MV-4-11 (cell line): ENCODE data around the gene ZNF429.
"Not testable (repeated sequence)": the region's sequence is repeated elsewhere in the genome, so short reads cannot be mapped to it uniquely, and the experiment has no call there.

ENCODE experiments used
- DNase-seq: peaks from one replicate; lab custom pipeline; 2025; lab: John Stamatoyannopoulos, UW

Gene ZNF429

DNA sequence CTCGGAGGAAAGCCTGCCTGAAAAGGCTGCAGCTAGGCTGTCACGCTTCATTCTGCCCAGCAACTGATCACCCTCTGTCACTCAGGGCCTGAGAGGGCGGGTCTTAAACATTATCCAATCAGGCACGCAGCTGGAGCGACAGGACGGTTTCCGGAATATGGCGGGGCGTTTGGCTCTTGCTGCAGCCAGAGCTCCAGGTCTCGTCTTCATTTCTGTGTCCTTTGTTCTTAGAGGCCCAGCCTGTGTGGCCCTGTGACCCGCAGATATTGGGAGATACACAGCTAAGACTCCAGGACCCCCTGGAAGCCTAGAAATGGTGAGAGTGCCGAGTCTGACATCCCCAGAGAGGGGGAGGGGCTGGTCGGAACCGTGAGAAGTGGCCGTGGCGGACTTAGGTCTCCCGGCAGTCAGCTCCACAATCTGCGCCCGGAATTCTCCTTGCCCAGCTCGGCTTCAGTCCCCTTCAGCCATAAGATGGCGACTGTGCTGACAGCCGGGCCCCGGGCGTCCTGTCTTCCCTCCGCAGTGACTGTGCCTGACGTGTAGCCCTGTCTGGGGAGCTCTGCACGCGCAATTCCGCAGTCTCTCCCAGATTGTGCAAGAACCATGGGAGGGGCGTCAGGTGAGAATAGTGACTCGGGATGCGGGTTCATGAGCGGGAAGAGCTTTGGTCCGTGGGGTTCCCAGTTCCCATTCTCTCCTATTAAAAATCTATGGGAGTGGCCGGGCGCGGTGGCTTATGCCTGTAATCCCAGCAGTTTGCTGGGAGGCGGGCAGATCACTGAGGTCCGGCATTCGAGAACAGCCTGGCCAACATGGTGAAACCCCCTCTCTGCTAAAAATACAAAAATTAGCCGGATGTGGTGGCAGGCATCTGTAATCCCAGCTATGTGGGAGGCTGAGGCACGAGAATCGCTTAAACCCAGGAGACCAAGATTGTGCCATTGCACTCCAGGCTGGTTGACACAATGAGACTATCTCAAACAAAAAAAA is at the start of gene ZNF429:
ZNF429 (plus strand) TSS at position 144 of the 993 bp plus-strand sequence; CDS start at position 314, 170 bp downstream.
- peak; percentile 97 for DNase-seq

DNA sequence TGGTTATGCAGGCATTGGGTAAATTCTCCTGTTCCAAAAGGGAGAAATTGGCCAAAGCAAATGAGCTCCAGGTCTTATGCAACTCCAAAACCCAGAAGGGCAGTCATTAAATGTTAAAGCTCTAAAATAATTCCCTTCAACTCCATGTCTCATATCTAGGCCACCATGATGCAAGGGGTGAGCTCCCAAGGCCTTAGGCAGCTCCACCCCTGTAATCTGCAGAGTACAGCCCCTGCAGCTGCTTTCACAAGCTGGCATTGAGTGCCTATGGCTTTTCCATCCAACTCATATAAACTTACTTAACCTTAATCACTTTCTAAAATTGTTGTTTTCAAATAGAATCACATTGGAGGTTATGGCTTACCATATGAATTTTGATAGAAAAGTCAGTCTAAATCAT is 44.7 kb upstream of the ZNF429 start:
- no peak for DNase-seq

DNA sequence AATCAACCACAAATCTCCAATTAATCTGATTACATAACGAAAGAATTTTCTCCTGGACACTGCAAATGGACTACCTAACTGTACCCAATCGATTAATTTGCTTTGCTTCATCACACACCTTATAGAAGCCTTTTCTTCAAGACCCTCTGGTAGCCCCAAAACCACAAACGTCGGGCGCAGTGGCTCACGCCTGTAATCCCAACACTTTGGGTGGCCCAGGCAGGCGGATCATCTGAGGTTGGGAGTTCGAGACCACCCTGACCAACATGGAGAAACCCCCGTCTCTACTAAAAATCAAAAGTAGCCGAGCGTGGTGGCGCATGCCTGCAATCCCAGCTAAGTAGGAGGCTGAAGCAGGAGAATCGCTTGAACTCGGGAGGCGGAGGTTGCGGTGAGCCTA is 42.9 kb upstream of the ZNF429 start:
- no peak for DNase-seq

DNA sequence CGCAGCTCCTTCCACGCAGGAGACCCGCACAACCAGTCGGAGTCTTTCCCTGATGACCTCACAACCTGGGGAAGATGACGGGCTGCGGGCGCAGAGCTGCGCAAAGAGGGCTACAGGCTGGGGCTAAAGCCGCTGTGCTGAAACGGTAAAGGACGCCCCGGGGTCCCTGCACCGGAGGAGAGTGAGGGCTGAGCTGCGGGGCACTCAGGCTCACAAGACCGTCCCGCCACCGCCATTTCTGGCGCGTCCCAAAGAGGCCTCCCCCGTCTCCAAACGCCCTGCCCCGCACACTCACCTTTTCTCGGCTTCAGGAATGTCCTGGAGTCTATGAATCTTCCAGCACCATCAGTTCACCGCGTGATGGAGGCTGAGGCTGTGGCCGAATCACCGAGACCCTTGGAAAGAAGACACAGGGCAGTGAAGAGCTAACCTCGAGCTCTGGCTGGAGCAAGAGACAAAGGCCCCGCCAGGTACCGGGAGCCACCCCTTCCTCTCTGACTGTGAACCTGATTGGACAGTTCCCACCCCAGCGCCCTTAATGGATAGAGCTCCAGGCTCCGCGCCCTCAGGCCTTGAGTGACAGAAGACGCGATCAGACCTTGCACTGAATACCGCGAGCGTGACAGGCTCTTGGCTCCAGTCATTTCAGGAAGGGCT is 41.8 kb upstream of the ZNF429 start:
- DNase-seq = no peak

DNA sequence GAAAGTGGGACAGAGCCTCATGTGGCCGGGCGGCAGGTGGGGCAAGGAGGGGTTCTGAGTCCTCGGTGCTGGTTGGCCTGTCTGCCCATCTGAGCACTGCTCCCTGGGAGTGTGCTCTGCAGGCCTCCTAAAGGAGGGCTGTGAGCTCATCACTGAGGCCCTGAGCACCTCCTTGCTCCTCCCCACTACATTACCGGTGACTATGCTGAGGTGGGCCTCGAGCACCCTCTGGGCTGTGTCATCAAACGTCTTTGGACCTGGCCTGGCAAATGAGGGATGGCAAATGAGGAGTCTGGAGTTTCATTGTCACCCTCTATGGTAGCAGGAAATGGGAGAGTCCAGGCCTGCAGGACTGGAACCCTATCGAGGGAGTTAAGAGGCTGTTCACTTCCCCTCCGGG is 38.8 kb upstream of the ZNF429 start:
- no peak for DNase-seq

DNA sequence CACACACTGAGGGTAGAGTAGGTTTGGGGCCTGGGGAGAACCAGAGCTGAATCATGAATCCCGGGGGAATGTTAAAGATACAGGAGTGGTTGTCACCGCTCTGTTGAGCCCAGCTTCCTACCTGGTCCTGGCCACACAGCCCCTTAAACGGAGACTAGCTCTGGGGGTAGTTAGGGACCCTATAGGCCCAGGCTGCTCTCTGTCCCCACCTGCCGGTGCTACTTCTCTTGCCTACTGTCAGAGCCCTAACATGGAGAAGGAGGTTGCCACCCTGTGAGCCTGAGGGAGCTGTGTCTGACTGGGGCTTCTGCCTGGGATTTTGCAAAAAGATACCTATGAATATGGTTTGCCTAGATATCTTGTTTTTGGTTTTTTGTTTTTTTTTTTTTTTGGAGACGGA is 36.6 kb upstream of the ZNF429 start:
- no peak for DNase-seq

DNA sequence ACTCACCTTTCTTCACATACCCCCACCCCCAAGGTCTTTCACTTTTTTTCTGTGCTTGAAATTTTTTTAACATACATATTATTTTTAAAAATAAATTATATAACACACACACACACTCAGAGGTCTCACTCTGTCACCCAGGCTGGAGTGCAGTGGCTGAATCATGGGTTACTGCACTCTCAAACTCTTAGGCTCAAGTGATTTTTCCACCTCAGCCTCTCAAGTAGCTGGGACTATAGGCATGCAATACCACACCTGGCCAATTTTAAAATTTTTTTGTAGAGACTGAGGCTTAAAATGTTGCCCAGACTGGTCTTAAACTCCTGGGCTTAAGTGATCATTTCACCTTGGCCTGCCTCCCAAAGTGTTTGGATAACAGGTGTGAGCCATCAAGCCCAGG is 32.9 kb upstream of the ZNF429 start:
- DNase-seq = no peak

DNA sequence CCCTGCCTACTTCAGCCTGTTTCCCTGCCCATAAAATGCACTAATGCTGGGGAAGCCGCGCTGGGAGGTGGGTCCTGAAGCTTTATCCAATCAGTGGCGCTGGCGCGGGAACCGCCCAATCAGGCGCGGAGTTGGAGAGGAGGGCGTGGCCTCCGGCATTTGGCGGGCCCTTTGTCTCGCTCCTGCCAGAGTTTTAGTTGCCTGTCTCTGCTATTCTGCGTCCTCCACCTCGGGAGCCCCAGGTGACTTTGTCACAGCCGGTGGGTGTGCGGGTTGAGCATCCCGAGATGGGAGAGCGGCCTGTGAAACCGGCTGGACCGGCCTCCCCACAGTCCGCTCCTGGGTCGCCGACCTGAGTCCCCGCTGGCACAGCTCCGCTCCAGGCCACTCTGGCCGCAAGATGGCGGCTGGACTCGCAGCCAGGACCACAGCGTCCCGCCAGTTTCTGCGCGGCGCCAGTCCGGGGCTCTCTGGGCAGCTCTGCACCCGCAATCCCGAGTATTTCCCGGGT is 30.7 kb upstream of the ZNF429 start:
- DNase-seq = no peak

DNA sequence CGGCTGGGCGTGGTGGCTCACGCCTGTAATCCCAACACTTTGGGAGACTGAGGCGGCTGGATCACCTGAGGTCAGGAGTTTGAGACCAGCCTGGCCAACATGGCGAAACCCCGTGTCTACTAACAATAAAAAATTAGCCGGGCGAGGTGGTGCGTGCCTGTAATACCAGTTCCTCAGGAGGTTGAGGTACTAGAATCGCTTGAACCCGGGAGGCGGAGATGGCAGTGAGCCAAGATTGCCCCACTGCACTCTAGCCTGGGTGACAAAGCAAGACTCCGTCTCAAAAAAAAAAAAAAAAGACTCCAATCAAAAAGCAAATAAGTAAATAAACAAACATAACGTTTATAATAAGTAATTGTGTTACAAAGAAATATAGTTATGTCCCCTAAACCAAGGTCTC is 23.0 kb upstream of the ZNF429 start:
- not testable (repeated sequence) for DNase-seq

DNA sequence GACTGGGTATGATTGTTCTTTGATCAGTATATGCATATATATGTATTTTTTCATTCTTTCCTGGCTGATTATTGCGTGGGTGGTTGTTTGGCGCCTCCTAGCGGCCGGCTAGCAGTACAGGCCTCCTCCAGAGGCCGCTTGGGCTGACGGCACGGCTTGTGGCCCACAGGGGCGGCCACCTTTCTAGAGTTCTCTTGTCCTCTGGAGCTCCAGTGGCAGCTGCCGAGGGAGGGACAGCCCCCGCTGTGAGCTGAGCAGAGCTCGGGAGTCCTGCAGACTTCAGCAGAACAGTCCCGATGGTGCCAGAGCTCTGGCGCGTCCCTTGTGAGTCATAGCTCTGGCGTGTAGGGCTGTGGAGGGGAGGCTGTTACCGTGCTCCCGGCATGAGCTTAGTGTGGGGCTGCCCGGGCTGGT is 22.5 kb upstream of the ZNF429 start:
- no peak for DNase-seq

DNA sequence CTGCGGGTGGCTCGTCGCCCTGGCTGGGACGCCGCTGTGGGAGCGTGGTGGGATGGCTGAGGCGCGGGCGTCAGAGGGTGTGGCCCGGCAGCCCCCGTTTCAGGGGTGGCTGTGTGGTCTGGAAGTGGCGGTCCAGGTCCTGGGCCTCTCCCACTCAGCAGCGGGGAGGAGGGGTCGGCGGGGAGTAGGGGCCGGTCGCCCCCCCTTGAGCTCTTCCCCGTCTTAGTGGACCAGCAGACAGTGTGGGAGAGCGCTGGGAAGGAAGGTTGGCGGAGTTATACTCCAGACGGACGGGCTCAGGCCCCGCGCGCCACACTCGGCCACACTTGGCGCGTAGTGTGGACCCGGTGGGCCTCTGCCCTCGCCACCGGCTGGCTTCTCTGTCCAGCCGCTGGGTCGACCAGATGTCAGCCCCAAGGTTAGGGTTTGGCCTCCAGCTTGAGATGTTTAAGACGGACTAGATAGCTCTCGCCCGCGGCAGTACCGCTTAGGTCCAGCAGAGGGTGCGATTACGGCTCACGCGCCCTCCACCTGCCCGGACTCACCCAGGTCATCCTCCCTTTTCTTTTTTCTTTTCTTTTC is 21.7 kb upstream of the ZNF429 start:
- no peak for DNase-seq

DNA sequence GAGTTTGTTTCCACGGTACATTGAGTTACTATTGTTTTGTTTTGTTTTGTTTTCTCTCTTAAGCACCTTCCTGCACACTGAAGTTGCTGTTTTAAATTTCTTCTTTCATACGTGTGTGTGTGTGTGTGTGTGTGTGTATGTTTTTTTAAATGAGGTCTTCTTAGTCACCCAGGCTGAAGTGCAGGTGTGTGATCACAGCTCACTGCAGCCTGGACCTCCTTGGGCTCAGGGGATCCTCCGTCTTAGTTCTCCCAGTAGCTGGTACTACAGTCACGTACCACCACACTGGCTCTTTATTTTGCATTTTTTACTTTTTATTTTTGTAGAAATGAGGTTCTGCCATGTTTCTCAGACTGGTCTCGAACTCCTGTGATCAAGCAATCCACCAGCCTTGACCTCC is 20.8 kb upstream of the ZNF429 start:
- no peak for DNase-seq

DNA sequence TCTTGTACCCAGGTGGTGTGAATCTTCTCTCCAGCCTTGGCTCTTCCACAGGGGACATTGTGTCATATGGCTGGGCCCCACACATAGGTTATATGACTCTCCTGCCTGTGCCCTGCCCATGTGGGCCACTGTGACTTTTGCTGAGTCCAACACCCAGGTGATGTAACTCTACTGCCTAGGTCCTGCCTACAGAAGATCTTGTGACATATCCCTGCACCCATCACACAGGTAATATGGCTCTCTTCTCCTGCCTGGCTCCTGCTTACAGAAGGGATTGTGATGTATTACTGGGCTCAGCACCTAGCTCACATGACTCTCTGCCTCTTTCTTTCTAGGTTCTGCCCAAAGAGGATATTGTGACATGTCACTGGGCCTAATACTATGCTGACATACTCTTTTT is 19.5 kb upstream of the ZNF429 start:
- no peak for DNase-seq

DNA sequence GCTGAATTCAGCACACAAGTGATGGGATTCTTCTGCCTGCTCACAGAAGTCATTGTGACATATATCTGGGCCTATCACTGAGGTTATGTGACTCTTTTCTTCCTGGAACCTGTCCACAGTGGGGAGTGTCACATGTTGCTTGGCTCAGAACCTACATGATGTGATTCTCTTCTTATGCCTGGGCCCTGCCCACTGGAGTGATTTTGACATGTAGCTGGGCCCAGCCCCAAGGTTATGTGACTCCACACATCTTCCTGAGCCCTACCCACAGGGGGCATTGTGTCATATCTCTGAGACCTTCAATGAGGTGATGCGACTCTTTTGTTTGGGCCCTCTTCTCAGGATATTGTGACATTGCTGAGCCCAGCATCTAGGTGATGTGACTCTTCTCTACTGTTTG is 17.4 kb upstream of the ZNF429 start:
- DNase-seq = no peak

DNA sequence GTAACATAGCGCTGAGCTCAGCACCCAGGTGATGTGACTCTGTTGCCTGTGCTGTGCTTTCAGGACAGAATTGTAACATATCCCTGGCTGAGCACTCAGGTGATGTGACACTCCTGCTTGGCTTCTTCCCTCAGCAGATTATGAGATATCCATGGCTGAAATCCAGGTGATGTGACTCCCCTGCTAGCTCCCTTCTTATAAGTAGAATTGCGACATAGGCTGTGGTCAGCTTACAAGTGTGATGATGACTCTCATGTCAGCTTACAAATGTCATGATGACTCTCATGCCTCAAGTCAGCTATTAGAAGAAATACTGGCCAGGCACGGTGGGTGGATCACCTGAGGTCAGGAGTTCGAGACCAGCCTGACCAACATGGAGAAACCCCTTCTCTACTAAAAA is 14.3 kb upstream of the ZNF429 start:
- no peak for DNase-seq

DNA sequence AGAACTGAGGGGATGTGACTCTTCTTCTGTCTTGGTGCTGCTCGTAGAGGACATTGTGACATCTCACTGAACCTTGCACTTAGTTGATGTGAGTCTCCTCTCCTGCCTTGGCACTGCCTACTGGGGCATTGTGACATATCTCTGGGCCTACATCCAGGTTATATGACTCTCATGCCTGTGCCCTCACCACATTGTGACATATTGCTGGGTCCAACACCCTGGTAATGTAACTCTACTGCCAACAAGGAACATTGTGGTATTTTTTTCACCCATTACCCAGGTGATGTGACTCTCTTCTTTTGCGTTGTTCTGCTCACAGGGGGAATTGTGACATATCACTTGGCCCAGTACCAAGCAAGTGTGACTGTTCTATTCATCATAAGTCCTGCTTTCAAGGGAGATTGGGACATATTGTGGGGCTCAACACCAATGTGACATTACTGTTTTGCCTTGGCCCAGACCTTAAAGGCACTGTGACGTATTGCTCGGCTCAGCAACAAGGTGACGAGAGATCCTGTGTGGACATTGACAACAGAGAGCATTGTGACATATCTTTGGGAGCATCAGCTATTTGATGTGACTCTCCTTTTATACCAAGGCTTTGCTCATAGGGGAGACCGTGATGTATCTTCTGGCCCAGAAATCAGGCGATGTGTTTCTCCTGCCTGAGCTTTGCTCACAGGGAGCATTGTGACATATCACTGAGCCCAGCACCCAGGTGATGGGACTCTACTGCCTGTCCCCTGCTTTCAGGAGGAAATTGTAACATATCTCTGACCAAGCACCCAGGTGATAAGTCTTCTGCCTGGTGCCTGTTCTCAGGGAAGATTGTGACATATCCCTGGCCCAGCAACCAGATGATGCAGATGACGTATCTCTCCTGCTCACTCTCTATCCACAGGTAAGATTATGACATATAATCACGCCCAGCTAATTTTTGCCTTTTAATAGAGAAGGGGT is 12.2 kb upstream of the ZNF429 start:
- DNase-seq = no peak

DNA sequence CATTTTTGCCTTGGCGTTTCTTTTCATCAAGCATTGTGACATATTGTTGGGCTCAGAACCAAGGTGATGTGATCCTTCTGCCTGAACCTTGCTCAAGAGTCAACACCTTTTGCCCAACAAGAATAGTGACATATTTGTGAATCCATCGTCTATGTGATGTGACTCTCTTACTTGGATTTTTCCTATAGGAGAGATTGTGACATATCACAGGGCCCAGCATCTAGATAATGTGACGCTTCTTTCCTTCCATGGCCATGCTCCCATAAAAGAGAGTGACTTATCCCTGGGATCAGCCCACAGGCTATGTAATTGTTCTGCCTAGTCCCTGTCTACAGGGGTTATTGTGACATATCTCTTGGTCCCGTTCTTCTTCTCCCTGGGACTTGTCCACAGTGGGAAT is 8.5 kb upstream of the ZNF429 start:
- DNase-seq = no peak

DNA sequence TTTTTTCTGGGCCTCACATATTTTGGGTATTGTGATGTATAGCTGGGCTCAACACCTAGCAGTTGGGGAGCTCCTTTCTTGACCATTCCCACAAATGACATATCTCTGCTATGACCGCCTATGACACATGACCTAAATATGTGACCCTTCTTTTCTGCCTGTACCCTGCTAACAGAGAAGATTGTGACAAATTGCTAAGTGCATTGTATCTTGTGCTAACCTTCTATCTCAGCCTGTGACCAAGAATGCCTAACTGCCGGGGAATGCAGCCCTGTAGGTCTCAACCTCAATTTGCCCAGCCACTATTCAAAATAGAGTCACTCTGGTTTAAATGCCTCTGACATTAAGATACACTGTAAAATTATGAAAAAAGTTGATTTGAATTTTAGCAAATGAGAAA is 6.8 kb upstream of the ZNF429 start:
- DNase-seq = no peak

DNA sequence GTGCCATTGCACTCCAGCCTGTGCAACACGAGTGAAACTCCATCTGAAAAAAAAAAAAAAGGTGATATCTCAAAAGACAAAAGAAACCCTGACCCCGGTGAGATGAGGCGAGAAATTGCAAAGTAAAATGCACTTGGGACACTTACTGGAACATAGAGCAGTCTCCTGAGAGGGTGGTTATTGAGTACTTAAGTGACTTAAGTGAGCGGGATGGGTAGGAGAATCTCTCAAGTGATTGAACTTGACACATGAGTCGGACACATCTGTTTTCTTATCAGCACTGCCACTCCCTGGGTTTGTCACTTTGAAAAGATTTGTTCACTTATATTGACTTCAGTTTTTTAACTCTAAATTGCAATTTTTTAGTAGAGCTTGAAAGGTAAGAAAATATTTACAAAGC is 2.8 kb downstream of the ZNF429 start:
- no peak for DNase-seq

DNA sequence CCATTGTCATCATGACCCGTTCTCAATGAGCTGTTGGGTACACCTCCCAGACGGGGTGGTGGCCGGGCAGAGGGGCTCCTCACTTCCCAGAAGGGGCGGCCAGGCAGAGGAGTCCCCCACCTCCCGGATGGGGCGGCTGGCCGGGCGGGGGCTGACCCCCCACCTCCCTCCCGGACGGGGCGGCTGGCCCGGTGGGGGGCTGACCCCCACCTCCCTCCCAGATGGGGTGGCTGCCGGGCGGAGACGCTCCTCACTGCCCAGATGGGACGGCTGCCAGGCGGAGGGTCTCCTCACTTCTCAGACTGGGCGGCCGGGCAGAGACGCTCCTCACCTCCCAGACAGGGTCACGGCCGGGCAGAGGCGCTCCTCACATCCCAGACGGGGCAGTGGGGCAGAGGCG is 5.7 kb downstream of the ZNF429 start:
- DNase-seq = not testable (repeated sequence)

DNA sequence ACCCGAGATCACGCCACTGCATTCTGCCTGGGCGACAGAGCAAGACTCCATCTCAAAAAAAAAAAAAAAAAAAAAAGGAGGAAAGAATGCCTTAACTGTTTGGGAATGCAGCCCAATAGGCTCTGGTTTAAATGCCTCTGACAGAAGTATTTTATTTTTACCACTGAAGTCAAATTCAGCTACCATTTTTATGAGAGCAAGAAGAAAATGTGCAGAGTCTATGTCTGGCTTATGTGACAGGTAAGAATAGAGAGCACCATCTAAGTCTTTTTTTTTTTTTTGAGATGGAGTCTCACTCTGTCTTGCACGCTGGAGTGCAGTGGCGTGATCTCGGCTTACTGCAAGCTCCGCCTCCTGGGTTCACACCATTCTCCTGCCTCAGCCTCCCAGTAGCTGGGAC is 7.2 kb downstream of the ZNF429 start:
- DNase-seq = not testable (repeated sequence)

DNA sequence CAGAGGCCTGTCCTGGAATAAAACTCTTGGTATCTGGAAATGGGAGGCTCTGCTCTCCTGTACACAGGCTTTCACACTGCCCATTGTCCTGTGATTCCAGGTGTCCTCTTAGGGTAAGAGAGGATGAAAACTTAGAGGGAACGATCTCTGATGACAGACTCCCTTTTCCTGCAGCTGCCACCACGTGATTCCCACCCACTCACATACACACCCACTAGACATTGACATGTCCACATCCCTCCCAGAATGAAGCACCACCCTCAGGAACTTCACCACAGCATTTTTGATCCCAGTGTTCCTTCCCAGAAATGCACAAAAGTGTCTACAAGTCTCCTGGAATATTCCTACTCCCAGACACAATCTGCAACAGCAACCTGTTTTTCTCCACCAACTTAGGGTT is 8.2 kb downstream of the ZNF429 start:
- DNase-seq = no peak
